ENCODE results near the gene SUZ12. TPM values are rescaled to one million over a fixed set of nuclear protein-coding genes. Genes with fewer than 3 reads are reported as not detected.
"Not testable (repeated sequence)": the region's sequence is repeated elsewhere in the genome, so short reads cannot be mapped to it uniquely, and the experiment has no call there.

SUZ12 gene
- total RNA-seq, 1 experiment from 2014 or later: 13.4 TPM

GRCh38 chr17:31951953-31952352, 15.1 kb downstream of the SUZ12 start:
- not testable (repeated sequence) for DNase-seq (ENCODE audit: low spot score)

GRCh38 chr17:31964131-31964530, 27.3 kb downstream of the SUZ12 start:
- DNase-seq (ENCODE audit: low spot score): not testable (repeated sequence)

DNA sequence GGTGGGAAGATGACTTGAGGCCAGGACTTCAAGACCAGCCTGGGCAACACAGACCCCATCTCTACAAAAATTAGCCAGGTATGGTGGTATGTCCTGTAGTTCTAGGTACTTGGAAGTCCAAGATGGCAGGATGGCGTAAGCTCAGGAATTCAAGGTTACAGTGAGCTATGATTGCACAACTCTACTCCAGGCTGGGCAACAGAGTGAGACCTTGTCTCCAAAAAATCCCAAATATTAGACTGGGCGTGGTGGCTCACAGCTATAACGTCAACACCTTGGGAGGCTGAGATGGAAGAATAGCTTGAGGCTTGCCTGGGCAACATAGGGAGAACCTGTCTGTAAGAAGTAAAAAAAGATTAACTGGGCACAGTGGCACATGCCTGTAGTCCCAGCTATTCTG, 30.8 kb downstream of the SUZ12 start:
- DNase-seq (ENCODE audit: low spot score): no peak

DNA sequence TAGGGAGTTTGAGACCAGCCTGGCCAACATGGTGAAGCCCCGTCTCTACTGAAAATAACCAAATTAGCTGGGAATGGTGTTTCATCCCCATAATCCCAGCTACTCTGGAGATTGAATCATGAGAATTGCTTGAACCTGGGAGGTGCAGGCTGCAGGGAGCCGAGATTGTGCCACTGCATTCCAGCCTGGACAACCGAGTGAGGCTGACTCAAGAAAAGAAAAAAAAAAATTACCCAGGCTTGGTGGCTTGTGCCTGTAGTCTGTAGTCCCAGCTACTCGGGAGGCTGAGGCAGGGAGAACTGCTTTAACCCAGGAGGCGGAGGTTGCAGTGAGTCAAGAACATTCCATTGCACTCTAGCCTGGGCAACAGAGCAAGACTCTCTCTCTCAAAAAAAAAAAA, 33.6 kb downstream of the SUZ12 start:
- not testable (repeated sequence) for DNase-seq (ENCODE audit: low spot score)

DNA sequence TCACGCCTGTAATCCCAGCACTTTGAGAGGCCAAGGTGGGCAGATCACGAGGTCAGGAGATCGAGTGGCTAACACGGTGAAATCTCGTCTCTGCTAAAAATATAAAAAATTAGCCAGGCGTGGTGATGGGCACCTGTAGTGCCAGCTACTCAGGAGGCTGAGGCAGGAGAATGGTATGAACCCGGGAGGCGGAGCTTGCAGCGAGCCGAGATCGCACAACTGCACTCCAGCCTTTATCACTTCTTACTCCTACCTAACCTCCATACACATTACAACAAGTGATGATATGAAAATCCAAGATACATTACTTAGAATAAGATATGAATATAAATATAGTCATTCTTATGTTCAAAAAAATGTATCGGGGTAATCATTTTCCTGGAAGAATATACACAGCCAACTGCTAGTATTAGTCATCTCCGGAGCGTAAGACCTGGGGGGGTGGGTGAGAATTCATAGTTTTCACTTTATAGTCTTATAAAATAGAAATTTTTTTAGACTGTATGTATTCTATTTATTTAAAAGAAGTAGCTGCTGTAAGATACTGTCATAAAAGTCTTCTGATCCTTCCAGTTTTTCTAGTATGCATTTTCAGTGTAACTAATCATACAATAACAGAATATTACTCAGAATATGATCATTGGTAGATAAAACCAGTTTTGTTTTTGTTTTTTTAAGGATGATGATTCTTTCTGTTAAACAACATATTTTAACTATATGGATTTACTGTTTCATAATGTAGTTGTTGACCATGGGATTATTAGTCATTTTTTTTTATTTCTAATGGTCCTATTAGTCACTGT, 37.7 kb downstream of the SUZ12 start:
- not testable (repeated sequence) for DNase-seq (ENCODE audit: low spot score)

GRCh38 chr17:31975391-31975790, 38.6 kb downstream of the SUZ12 start:
- DNase-seq (ENCODE audit: low spot score): not testable (repeated sequence)

- not testable (repeated sequence) for DNase-seq (ENCODE audit: low spot score)
Measured at GRCh38 chr17:31991821-31992220, 55.0 kb downstream of the SUZ12 start.

DNA sequence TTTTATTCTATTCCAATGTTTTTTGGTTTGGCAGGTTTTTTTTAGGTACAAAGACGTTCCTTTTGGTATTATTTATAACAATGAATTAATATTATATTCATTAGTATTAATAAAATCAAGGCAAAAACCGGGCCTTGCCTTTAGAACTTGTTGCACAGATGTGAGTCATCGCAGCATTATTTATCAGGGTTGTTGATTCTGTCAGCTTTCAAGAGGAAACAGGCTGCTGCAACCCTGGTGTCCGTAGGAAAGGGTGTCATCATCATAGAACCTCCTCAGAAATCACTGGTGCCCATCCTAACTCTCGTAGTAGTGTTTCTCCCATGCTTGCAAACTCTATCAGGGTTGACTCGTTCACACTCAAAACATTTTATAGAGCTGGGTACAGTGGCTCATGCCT, 60.2 kb downstream of the SUZ12 start:
- DNase-seq (ENCODE audit: low spot score): no peak

- peak; percentile 72 for DNase-seq (ENCODE audit: low spot score)
Measured at GRCh38 chr17:32006957-32007462, 70.2 kb downstream of the SUZ12 start, which contains the start of gene LRRC37B. Gene LRRC37B (plus strand): TSS chr17:32007383. CDS start chr17:32021393, 14,010 bp downstream.

GRCh38 chr17:32007463-32008298, 70.9 kb downstream of the SUZ12 start:
- peak; percentile 8 for DNase-seq (ENCODE audit: low spot score)

- no peak for DNase-seq (ENCODE audit: low spot score)
Measured at GRCh38 chr17:32009262-32009542, 72.4 kb downstream of the SUZ12 start.

DNA sequence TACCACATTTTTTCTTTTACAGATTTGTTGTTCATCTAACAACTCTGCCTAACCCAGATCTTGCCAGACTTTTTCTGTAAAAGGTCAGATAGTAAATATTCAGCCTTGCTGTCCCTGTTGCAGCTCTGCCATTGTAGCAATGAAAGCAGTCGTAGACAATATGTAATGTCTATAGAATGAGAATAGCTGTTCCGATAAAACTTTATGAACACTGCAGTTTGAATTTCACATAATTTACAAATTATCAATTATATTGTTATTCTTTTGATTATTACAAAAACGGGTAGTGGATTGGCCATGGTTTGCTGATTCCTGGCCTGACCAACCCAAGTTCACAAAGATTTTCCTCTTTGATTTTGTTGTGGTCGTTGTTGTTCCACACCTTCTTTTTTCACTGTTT, 73.3 kb downstream of the SUZ12 start:
- no peak for DNase-seq (ENCODE audit: low spot score)

DNA sequence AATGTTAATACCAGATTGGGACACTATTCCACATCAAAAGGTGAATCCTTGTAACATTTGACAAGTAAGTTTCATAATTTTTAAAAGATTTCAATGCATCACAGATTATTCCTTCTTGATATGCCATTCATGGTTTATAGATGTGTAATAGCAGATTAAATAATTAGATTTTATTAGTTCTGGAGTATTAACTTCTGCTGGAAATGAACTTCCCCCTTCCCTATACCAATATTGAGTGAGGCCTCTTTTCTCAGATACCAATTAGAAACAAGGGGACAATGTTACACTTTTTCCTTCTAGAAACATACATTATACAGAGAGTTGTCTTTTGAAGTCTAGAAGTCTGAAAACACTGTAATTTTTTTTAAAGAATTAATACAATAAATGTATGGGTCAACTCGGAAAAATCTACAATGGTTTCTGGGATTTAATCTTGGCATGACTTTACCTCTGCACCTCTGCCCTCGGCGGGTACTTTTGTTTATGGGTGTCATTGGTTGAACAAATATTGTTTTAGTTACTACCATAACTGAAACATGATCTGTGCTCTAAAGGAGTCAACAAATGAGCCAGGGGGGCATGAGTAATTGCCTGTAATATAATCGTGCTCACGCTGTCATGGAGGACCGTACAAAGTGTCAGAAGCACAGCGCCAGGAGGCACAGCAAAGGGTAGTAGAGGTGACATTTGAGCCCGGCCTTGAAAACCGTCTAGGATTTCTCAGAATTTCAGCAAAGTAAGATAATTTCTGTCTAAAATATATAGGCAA, 78.6 kb downstream of the SUZ12 start:
- peak; percentile 58 for DNase-seq (ENCODE audit: low spot score)

GRCh38 chr17:32016231-32016630, 79.4 kb downstream of the SUZ12 start:
- DNase-seq (ENCODE audit: low spot score): no peak

DNA sequence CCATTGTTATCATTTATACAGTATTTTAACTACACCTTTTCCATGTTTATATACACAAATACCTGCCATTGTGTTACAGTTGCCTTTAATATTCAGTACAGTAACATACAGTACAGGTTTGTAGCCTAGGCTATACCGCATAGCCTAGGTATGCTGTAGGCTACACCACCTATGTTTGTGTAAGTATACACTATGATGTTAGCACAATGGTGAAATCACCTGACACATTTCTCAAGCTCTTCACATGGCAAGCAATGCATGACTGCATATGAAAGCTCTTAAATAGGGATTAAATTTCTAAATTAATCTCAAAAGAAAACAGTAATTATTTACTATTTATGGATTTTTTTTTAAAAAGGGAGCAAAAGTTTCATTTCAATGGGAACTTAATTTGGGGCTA, 82.4 kb downstream of the SUZ12 start:
- no peak for DNase-seq (ENCODE audit: low spot score)

- no peak for DNase-seq (ENCODE audit: low spot score)
Measured at GRCh38 chr17:32020943-32021614, 84.3 kb downstream of the SUZ12 start.

DNA sequence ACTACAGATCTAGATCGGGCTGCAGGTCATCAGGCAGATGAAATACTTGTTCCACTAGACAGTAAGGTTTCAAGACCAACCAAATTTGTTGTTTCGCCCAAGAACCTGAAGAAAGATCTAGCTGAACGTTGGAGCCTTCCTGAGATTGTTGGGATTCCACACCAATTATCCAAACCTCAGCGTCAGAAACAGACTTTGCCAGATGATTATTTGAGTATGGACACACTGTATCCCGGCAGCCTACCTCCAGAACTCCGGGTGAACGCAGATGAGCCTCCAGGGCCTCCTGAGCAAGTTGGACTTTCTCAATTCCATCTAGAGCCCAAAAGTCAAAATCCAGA, 84.8 kb downstream of the SUZ12 start:
- no peak for DNase-seq (ENCODE audit: low spot score)

- not testable (repeated sequence) for DNase-seq (ENCODE audit: low spot score)
Measured at GRCh38 chr17:32022554-32022953, 85.7 kb downstream of the SUZ12 start.

GRCh38 chr17:32027271-32027670, 90.5 kb downstream of the SUZ12 start:
- DNase-seq (ENCODE audit: low spot score): not testable (repeated sequence)

DNA sequence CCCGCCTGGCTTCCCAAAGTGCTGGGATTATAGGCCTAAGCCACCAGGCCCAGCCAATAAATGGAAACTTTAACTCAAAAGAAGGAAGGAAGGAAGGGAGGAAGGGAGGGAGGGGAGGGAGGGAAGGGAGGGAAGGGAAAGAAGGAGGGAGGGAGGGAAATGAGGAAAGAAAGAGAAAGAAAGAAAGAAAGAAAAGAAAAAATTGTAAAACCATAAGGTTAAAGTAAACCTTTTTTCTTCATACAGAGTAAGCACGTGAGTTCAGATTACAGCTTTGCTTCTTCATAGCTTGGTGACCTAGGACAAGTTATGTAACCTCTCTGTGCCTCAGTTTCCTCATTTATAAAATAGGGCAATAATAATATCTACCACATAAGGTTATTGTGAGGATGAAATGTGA, 96.4 kb downstream of the SUZ12 start:
- DNase-seq (ENCODE audit: low spot score): no peak

- DNase-seq (ENCODE audit: low spot score): not testable (repeated sequence)
Measured at GRCh38 chr17:32033812-32034211, 97.0 kb downstream of the SUZ12 start.

- not testable (repeated sequence) for DNase-seq (ENCODE audit: low spot score)
Measured at GRCh38 chr17:32040246-32040645, 103.4 kb downstream of the SUZ12 start.

All from H4 (cell line).